Measurements from ENCODE around the gene PPP4R1.

Gene PPP4R1

GRCh38 chr18:9537677-9538076 lies 76.7 kb downstream of the PPP4R1 start:
- DNase-seq (ENCODE audit: low read depth): no peak
- no peak overlapping the region for H3K4me3 ChIP-seq (ENCODE audit: low read depth, low read length)
- TF ChIP-seq MYC (IDR thresholded peaks at IDR 0.05; ENCODE audit: low read depth, low read length) (no peak), POLR2A (IDR thresholded peaks at IDR 0.05; ENCODE audit: extremely low read depth, insufficient read length) (no peak)
- TF ChIP-seq, protein P1, sequence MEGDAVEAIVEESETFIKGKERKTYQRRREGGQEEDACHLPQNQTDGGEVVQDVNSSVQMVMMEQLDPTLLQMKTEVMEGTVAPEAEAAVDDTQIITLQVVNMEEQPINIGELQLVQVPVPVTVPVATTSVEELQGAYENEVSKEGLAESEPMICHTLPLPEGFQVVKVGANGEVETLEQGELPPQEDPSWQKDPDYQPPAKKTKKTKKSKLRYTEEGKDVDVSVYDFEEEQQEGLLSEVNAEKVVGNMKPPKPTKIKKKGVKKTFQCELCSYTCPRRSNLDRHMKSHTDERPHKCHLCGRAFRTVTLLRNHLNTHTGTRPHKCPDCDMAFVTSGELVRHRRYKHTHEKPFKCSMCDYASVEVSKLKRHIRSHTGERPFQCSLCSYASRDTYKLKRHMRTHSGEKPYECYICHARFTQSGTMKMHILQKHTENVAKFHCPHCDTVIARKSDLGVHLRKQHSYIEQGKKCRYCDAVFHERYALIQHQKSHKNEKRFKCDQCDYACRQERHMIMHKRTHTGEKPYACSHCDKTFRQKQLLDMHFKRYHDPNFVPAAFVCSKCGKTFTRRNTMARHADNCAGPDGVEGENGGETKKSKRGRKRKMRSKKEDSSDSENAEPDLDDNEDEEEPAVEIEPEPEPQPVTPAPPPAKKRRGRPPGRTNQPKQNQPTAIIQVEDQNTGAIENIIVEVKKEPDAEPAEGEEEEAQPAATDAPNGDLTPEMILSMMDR (IDR thresholded peaks at IDR 0.05; ENCODE audit: low read depth, low read length): no peak
- TF ChIP-seq, protein P2, sequence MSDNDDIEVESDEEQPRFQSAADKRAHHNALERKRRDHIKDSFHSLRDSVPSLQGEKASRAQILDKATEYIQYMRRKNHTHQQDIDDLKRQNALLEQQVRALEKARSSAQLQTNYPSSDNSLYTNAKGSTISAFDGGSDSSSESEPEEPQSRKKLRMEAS (IDR thresholded peaks at IDR 0.05; ENCODE audit: low read depth, low read length): no peak

DNA sequence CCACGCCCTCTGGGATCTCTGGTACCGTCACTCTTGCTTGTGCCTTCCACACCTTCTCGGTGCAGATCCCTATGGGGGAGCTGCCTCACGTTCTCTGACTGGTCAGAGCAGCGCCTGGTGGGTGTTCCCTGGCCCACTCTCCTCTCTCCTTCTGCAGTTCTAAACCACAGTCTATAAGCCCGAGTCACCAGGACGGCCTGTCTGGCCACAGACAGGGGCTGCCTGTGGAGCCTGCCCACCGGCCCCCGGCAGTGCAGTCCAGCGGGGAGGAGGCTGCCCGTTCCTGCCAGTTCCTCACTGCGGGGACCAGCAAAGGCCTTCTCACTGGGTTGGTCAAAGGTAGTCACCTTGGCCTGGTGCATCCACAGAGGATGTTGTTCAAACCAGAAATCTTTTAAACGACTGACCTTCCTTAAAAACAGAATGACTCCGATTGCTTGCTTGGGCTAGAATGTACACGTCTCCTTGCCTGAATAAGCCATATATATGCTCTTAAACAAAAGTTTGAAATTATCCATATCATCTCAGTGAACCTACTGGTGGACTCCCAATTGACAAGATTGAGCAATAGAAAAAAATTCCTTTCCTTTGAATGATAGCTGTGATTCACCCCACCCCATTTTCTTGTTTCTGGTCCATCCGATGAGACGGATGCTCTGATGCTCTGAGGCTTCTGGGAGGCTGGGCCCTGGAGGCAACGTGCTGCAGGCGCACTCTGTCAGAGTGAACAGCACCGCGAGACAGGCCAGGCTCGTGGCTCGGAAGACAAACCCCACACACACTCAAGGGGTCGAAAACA lies 77.8 kb downstream of the PPP4R1 start:
- no peak overlapping the region for H3K4me3 ChIP-seq (ENCODE audit: low read depth, low read length)
- TF ChIP-seq MYC (IDR thresholded peaks at IDR 0.05; ENCODE audit: low read depth, low read length): no peak
- TF ChIP-seq, protein P2 (IDR thresholded peaks at IDR 0.05; ENCODE audit: low read depth, low read length): no peak
- TF ChIP-seq POLR2A (IDR thresholded peaks at IDR 0.05; ENCODE audit: extremely low read depth, insufficient read length): no peak
- TF ChIP-seq, protein P1 (IDR thresholded peaks at IDR 0.05; ENCODE audit: low read depth, low read length): no peak
- DNase-seq (ENCODE audit: low read depth): no peak

DNA sequence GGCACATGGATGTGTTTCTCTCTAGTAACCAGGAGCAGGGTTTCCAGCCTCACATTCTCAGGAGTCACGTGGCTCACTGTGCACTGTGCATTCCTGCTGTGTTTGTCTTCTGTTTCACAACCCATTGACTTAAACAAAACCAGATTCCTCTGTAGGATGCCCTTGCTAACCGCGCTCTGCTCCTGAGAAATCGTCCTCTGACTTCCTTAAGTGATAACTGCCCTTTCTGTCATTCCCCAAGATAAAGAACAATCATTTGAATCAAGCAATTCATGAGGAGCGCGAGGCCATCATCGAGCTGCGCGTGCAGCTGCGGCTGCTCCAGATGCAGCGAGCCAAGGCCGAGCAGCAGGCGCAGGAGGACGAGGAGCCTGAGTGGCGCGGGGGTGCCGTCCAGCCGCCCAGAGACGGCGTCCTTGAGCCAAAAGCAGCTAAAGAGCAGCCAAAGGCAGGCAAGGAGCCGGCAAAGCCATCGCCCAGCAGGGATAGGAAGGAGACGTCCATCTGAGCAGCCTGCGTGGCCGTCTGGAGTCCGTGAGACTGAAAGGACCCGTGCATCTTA lies 78.8 kb downstream of the PPP4R1 start:
- H3K4me3 ChIP-seq (ENCODE audit: low read depth, low read length): no peak overlapping the region
- no peak for DNase-seq (ENCODE audit: low read depth)
- no peak for TF ChIP-seq POLR2A (IDR thresholded peaks at IDR 0.05; ENCODE audit: extremely low read depth, insufficient read length)
- TF ChIP-seq, protein P2 (IDR thresholded peaks at IDR 0.05; ENCODE audit: low read depth, low read length): no peak
- TF ChIP-seq, protein P1 (IDR thresholded peaks at IDR 0.05; ENCODE audit: low read depth, low read length): no peak
- TF ChIP-seq MYC (IDR thresholded peaks at IDR 0.05; ENCODE audit: low read depth, low read length): no peak

- TF ChIP-seq POLR2A (IDR thresholded peaks at IDR 0.05; ENCODE audit: extremely low read depth, insufficient read length) (no peak), MYC (IDR thresholded peaks at IDR 0.05; ENCODE audit: low read depth, low read length) (no peak)
- TF ChIP-seq, protein P1 (IDR thresholded peaks at IDR 0.05; ENCODE audit: low read depth, low read length): no peak
- TF ChIP-seq, protein P2 (IDR thresholded peaks at IDR 0.05; ENCODE audit: low read depth, low read length): no peak
- DNase-seq (ENCODE audit: low read depth): no peak
- no peak overlapping the region for H3K4me3 ChIP-seq (ENCODE audit: low read depth, low read length)
These were observed 79.5 kb downstream of the PPP4R1 start for GRCh38 chr18:9534844-9535243.

DNA sequence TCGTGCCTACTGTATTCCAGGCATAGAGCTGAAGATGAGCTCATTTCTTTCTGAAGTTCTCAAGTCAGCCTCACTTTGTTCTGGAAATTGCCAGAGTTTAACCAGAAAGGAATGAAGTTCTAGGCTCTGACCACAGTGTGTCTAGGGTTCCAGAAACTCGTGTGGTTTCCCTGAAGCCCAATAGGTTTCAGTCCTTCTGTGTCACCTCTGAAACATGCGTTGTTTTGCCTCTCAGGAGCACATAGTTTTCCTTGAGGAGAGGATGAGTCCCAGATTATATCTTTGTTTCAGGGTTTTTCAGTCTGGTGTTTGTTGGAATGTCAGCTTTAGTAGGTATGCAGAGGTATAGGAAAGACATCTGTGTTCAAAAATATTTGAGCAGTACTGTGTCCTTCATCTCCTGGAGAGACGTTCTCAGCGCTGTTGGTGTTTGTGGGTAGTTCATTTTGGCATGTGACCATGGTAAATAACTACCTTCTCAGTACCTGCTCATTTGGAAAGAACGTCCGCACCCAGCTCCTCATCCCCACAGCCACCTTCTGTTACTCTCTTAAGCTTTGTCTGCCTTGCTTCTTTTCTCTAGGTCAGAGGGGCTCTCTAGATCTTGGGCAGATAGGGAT lies 82.5 kb downstream of the PPP4R1 start:
- no peak for TF ChIP-seq POLR2A (IDR thresholded peaks at IDR 0.05; ENCODE audit: extremely low read depth, insufficient read length)
- TF ChIP-seq, protein P1 (IDR thresholded peaks at IDR 0.05; ENCODE audit: low read depth, low read length): no peak
- no peak for TF ChIP-seq MYC (IDR thresholded peaks at IDR 0.05; ENCODE audit: low read depth, low read length)
- TF ChIP-seq, protein P2 (IDR thresholded peaks at IDR 0.05; ENCODE audit: low read depth, low read length): no peak
- DNase-seq (ENCODE audit: low read depth): no peak
- no peak overlapping the region for H3K4me3 ChIP-seq (ENCODE audit: low read depth, low read length)

All from NB4 (cell line).